ENCODE results near the gene VPS26B.
"Not testable (repeated sequence)": the region's sequence is repeated elsewhere in the genome, so short reads cannot be mapped to it uniquely, and the experiment has no call there.

Gene VPS26B

DNA sequence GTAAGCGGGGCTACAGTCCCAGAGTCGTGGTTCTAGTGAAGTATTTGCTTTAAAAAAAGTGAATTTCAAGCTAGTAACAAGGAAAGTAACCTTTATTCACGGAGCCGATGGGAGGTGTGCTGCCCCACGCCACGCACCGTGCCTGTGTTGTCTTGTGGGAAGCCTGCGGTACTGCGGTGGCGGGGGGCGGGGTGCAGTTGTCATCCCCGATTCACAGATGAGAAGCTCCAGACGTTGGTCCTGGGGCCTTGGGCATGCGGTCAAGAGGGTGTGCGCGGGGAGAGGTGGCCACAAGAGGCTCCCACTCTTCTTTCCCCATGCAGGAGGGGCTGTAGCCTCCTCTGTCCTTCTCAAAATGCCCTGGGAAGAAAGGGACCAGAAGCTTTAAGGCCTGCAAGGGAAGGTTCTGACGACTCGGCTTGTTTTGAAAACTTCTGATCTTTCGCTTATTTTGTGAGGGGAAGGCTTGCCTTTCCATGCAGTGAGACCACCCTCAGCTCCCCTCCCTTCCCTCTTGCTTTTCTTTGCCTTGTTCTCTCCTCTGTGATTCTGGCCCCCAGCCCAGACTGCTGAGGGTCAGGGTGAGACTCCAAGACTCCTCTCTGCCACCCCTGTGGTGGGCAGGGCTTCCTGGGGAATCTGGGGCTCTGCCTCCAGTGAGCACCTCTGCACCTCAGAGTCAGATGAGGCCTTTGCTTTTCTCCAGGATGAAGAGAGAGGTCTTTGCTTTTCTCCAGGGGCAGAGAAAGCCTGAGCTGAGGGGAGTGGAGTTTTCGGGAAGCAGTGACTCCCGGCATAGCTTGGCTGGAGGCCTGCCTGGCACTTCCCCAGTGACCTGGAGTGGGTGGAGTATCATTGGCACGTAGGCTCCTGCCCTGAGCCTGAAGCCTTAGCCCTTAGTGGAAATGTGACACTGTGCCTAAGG, 57.9 kb downstream of the VPS26B start:
- DNase-seq (ENCODE audit: low spot score), result no peak

- no peak for DNase-seq (ENCODE audit: low spot score)
Measured at GRCh38 chr11:134283461-134284230, 59.2 kb downstream of the VPS26B start.

- DNase-seq (ENCODE audit: low spot score), result not testable (repeated sequence)
Measured at GRCh38 chr11:134284349-134284748, 59.9 kb downstream of the VPS26B start.

GRCh38 chr11:134287561-134287960, 63.1 kb downstream of the VPS26B start:
- no peak for DNase-seq (ENCODE audit: low spot score)

DNA sequence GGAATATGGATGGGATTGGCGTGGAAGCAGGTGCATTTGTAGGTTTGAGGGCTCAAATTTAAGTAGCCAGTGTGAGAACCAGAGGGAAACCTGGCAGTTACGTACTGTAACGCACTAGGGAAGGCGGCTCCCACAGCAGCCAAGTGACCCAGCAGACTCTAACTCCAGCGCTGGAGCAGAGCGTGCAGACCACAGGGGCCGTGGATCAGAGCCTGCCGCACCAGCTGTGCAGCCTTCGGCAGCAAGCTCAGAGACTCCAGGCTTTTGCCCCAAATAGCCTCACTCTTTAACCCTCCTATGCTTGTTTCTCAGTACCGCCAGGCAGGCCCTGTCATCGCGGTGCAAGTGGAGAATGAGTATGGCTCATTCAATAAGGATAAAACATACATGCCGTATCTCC, 64.0 kb downstream of the VPS26B start:
- DNase-seq (ENCODE audit: low spot score), result no peak

- no peak for DNase-seq (ENCODE audit: low spot score)
Measured at GRCh38 chr11:134289167-134289566, 64.7 kb downstream of the VPS26B start.

- no peak for DNase-seq (ENCODE audit: low spot score)
Measured at GRCh38 chr11:134289789-134290188, 65.3 kb downstream of the VPS26B start.

GRCh38 chr11:134290646-134291045, 66.2 kb downstream of the VPS26B start:
- DNase-seq (ENCODE audit: low spot score), result no peak

DNA sequence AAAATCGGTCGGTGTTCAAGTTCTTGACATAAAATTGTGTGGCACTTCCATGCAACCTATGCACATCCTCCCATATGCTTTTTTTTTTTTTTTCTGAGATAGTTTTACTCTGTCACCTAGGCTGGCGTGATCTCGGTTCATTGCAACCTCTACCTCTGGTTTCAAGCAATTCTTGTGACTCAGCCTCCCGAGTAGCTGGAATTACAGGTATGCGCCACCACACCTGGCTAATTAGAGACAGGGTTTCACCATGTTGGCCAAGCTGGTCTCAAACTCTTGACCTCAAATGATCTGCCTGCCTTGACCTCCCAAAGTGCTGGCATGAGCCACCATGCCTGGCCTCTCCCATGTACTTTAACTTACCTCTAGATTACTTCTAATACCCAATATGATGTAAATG, 66.7 kb downstream of the VPS26B start:
- no peak for DNase-seq (ENCODE audit: low spot score)

- no peak for DNase-seq (ENCODE audit: low spot score)
Measured at GRCh38 chr11:134292661-134293060, 68.2 kb downstream of the VPS26B start.

- no peak for DNase-seq (ENCODE audit: low spot score)
Measured at GRCh38 chr11:134293119-134294113, 68.9 kb downstream of the VPS26B start.

DNA sequence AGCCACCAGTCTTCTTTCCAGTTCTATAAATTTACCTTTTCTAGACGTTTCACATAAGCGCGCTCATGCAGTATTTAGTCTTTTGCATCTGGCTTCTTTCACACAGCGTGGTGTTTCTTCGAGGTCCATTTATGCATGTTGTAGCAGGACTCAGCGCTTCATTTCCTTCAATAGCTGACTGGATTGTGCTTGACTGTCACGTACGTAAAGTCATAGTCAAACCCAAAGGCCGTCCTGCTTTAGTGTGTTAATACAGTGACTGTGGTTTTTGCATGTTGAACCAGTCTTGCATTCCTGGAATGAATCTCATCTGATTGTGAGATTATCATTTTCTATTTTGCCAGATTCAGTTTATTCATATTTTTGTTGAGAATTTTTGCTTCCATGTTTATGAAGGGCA, 70.2 kb downstream of the VPS26B start:
- DNase-seq (ENCODE audit: low spot score), result no peak

Measured in germinal center (tissue), 1 donor.